Mesothelial cell of epicardium (in vitro differentiated cells): Measurements from ENCODE around the gene LCN6. TPM values are rescaled to one million over a fixed set of nuclear protein-coding genes. Genes with fewer than 3 reads are reported as not detected.

Experiments used
- DNase-seq, 2 experiments: peaks; one replicate each; pipeline ENCODE4 v3.0.0; 2021; ENCODE audit warnings: low spot score in 2 of 2; ENCODE audit not compliant: unreplicated experiment in 2 of 2
- H3K27ac Mint-ChIP-seq: 2 replicates; pipeline ENCODE4 v1.8.0; 2021; ENCODE audit warnings: mixed read lengths
- H3K27me3 Mint-ChIP-seq: 2 replicates; pipeline ENCODE4 v1.8.0; 2021; ENCODE audit warnings: low read depth, mixed read lengths
- H3K36me3 Mint-ChIP-seq: 2 replicates; pipeline ENCODE4 v1.8.0; 2021; ENCODE audit warnings: mixed read lengths
- H3K4me1 Mint-ChIP-seq: 2 replicates; pipeline ENCODE4 v1.8.0; 2021; ENCODE audit warnings: mixed read lengths
- H3K4me3 Mint-ChIP-seq: 2 replicates; pipeline ENCODE4 v1.8.0; 2021; ENCODE audit warnings: mild to moderate bottlenecking, moderate library complexity, mixed read lengths
- H3K9me3 Mint-ChIP-seq: 2 replicates; pipeline ENCODE4 v1.8.0; 2021; ENCODE audit warnings: mixed read lengths
- total RNA-seq: library from RNA; stranded (reverse); gene quantifications from 3 replicates; pipeline ENCODE4 v1.2.1, GENCODE V29; 2021
- TF ChIP-seq, protein P1 (sequence below): fragments of 200-600 bp; sonication (generic); IDR thresholded peaks from one replicate; pipeline ENCODE4 v1.5.0; 2021; ENCODE audit warnings: antibody characterized with exemption; ENCODE audit not compliant: unreplicated experiment

LCN6 gene
- total RNA-seq, 1 donor from 2014 or later: not detected

DNA sequence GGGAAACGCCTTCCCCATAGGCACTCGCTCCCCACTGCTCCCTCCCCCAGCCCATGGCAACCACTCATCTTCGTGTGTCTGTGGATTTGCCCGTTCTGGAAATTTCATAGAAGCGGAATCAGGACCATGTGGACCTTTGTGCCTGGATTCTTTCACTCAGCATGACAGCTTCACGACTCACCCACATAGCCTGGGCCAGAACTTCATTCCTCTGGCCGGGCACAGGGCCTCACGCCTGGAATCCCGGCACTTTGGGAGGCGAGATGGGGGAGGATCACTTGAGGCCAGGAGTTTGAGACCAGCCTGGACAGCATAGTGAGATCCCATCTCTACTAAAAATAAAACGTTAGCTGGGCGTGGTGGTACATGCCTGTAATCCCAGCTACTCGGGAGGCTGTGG is 48.0 kb downstream of the LCN6 start:
- Mint-ChIP-seq H3K27ac (no peak overlapping the region), H3K36me3 (no peaks in the 10 kb centered on the region), H3K9me3 (no peaks in the 10 kb centered on the region), H3K4me3 (no peak overlapping the region), H3K4me1 (peaks cover 3% of the 10 kb centered on the region), H3K27me3 (peaks cover 15% of the 10 kb centered on the region)
- no peak for DNase-seq
- TF ChIP-seq, protein P1, sequence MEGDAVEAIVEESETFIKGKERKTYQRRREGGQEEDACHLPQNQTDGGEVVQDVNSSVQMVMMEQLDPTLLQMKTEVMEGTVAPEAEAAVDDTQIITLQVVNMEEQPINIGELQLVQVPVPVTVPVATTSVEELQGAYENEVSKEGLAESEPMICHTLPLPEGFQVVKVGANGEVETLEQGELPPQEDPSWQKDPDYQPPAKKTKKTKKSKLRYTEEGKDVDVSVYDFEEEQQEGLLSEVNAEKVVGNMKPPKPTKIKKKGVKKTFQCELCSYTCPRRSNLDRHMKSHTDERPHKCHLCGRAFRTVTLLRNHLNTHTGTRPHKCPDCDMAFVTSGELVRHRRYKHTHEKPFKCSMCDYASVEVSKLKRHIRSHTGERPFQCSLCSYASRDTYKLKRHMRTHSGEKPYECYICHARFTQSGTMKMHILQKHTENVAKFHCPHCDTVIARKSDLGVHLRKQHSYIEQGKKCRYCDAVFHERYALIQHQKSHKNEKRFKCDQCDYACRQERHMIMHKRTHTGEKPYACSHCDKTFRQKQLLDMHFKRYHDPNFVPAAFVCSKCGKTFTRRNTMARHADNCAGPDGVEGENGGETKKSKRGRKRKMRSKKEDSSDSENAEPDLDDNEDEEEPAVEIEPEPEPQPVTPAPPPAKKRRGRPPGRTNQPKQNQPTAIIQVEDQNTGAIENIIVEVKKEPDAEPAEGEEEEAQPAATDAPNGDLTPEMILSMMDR: no peak

DNA sequence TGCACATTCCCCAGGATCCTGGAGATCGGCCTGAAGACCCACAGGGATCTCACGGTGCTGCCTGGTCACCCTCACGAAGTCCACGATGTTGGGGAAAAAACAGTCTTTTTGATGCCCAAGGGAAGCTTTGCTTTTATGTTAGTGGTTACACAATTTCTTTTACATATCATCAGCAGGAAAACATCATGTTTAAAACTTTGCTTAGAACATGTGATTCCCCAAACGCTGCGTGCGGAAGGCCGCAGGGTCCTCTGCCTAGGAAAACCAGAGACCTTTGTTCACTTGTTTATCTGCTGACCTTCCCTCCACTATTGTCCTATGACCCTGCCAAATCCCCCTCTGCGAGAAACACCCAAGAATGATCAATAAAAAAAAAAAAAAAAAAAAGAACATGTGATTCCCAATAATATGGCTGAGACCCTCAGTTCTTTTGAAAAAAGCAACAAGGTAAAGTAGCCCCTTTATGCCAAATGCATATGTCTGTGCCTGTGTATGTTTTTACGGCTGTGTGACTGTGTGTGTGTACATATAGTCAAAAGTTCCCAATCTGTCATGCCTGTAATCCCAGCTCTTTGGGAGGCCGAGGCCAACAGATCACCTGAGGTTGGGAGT is 49.6 kb downstream of the LCN6 start:
- H3K4me3 Mint-ChIP-seq: no peak overlapping the region
- no peak overlapping the region for H3K27ac Mint-ChIP-seq

DNA sequence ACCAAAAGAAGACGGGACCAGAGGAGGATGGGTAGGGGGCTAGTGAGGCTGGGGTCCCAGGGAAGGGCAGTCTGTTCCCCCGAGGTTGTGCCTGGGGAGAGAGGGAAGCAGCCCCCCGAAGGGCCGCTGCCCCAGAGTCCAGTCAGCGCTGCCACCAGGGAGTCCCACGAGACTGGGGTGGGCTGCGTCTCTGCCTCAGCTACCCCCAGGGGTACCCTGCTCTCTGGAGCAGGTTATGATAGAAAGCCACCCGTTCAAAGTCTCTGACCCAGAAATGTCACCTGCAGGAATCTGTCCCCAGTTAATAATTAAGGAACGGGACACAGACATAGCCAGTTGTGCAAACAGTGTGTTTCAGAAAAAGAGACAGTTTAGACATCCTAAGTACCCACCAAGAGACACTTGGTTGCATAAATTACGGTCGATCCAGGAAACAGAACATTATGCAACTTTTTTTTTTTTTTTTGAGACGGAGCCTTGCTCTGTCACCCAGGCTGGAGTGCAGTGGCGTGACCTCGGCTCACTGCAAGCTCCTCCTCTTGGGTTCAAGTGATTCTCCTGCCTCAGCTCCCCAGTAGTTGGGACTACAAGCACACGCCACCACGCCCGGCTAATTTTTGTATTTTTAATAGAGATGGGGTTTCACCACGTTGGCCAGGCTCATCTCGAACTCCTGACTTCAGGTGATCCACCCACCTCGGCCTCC is 50.4 kb downstream of the LCN6 start:
- no peak overlapping the region for H3K27ac Mint-ChIP-seq
- peaks cover 14% of the 10 kb centered on the region for H3K27me3 Mint-ChIP-seq
- H3K4me3 Mint-ChIP-seq: no peak overlapping the region
- H3K4me1 Mint-ChIP-seq: peaks cover 3% of the 10 kb centered on the region
- H3K9me3 Mint-ChIP-seq: no peaks in the 10 kb centered on the region
- H3K36me3 Mint-ChIP-seq: no peaks in the 10 kb centered on the region
- DNase-seq: no peak
- TF ChIP-seq, protein P1: no peak

More for the DNA sequence above, 49.6 kb downstream of the LCN6 start:
- Mint-ChIP-seq H3K4me1 (peaks cover 3% of the 10 kb centered on the region), H3K27me3 (peaks cover 14% of the 10 kb centered on the region), H3K9me3 (no peaks in the 10 kb centered on the region), H3K36me3 (no peaks in the 10 kb centered on the region)
- no peak for DNase-seq
- TF ChIP-seq, protein P1: no peak

DNA sequence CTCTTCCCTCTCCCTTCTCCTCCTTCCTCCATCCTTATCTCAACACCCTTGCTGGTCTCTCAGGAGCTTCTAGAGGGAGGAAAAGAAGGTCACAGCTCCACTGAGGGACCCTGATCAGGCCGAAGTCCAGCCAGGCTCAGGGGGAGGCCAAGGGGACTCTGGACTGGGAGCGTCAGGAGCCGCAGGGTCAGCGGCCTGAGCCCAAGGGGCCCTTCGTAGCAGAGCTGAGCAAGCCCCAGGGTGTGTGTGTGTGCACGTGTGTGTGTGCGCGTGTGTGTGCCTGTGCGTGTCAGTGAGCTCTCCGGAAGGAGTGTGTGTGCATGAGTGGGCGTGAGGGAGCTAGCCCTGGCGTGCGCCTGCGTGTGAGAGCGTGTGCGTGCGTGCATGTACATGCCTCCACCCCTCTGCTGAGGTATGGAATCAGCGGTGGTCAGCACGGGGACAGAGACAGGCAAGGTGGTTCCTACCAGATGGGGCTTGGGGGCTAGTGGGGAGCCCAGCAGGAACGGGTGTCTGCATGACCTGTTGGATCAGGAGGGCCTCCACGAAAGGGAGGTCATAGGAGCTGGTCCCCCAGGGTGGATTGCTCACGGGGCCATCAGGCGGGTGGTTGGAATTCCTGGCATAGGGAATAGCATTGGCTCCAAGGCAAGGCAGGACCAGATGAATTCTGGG is 51.0 kb downstream of the LCN6 start:
- H3K36me3 Mint-ChIP-seq: no peaks in the 10 kb centered on the region
- H3K9me3 Mint-ChIP-seq: no peaks in the 10 kb centered on the region
- no peak overlapping the region for H3K4me3 Mint-ChIP-seq
- no peak overlapping the region for H3K27ac Mint-ChIP-seq
- H3K4me1 Mint-ChIP-seq: peaks cover 3% of the 10 kb centered on the region
- TF ChIP-seq, protein P1: no peak
- no peak for DNase-seq
- H3K27me3 Mint-ChIP-seq: peaks cover 14% of the 10 kb centered on the region

DNA sequence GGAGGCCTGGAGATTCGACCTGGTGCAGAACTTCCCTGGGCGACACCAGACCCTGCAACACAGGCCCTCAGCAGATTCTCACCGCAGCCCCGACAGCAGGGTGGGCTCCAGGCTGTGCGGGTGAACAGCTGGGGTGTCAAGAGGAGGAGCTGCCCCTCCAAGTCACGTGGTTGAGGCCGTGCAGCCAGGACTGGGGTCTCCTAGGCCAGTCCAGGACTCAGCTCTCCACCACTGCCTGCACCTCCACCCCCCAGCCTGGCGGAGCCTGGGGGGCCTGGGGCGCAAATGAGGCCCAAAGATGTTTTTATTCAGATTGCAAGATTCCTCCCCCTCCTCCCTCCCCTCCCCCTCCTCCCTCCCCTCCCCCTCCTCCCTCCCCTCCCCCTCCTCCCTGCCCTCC is 51.8 kb downstream of the LCN6 start:
- Mint-ChIP-seq H3K27me3 (peaks cover 10% of the 10 kb centered on the region), H3K27ac (no peak overlapping the region), H3K36me3 (no peaks in the 10 kb centered on the region), H3K9me3 (no peaks in the 10 kb centered on the region), H3K4me1 (peaks cover 3% of the 10 kb centered on the region), H3K4me3 (no peak overlapping the region)
- DNase-seq: no peak
- TF ChIP-seq, protein P1: no peak
